H1 (cell line): ENCODE measurements around the gene ZNF292.

Experiments used
- BCL11A ChIP-seq, 2 experiments: IDR thresholded peaks; one replicate each; pipeline ENCODE4 v1.6.1; 2011; ENCODE audit warnings: low read depth in 2 of 2, low read length in 2 of 2, mild to moderate bottlenecking in 2 of 2
- CEBPB ChIP-seq: IDR thresholded peaks from 2 replicates; pipeline ENCODE4 v1.6.1; 2012; ENCODE audit warnings: low read depth, low read length
- CTCF ChIP-seq, 3 experiments: IDR thresholded peaks; 1 replicate in 2 of 3; 2 replicates in 1 of 3; pipeline versions ENCODE4 v1.5.1 to v1.6.1; 2011; ENCODE audit warnings: low read length in 3 of 3, mild to moderate bottlenecking in 3 of 3, inconsistent platforms in 2 of 3, low read depth in 1 of 3, moderate library complexity in 1 of 3; ENCODE audit not compliant: insufficient read depth in 1 of 3; ENCODE audit errors: control extremely low read depth in 1 of 3
- EZH2 ChIP-seq: fragments of 200-600 bp; sonication (generic); IDR thresholded peaks from 2 replicates; pipeline ENCODE4 v1.7.1; 2012; ENCODE audit warnings: low read depth, mild to moderate bottlenecking, moderate library complexity, low read length, inconsistent platforms; ENCODE audit not compliant: severe bottlenecking
- HDAC2 ChIP-seq, 2 experiments: fragments of 300-600 bp in 1 of 2; sonication (generic) in 1 of 2; IDR thresholded peaks; 2 replicates each; pipeline ENCODE4 v1.6.1; 2011 to 2012; ENCODE audit warnings: low read depth in 2 of 2, low read length in 2 of 2, mild to moderate bottlenecking in 2 of 2, moderate library complexity in 2 of 2, borderline replicate concordance in 1 of 2, inconsistent platforms in 1 of 2
- KDM1A ChIP-seq: fragments of 200-600, 300-600 bp; sonication (generic); IDR thresholded peaks from 2 replicates; pipeline ENCODE4 v1.7.1; 2016; ENCODE audit warnings: mild to moderate bottlenecking, low read length, borderline replicate concordance
- POLR2A ChIP-seq, 2 experiments: IDR thresholded peaks; 1 replicate in 1 of 2; 2 replicates in 1 of 2; pipeline ENCODE4 v1.6.1; 2011; ENCODE audit warnings: low read depth in 2 of 2, low read length in 2 of 2, mild to moderate bottlenecking in 2 of 2; ENCODE audit errors: control extremely low read depth in 1 of 2
- RXRA ChIP-seq: IDR thresholded peaks from 2 replicates; pipeline ENCODE4 v1.6.1; 2011; ENCODE audit warnings: low read depth, mild to moderate bottlenecking, low read length, moderate library complexity; ENCODE audit not compliant: insufficient read depth
- SP1 ChIP-seq: IDR thresholded peaks from 2 replicates; pipeline ENCODE4 v1.6.1; 2011; ENCODE audit warnings: low read depth, low read length
- SP2 ChIP-seq: IDR thresholded peaks from 2 replicates; pipeline ENCODE4 v1.6.1; 2012; ENCODE audit warnings: mild to moderate bottlenecking, low read length, inconsistent platforms
- SRF ChIP-seq: IDR thresholded peaks from 2 replicates; pipeline ENCODE4 v1.6.1; 2011; ENCODE audit warnings: mild to moderate bottlenecking, low read depth, low read length, moderate library complexity

- TF ChIP-seq SRF, result no peak
- TF ChIP-seq EZH2, result no peak
- no peak for TF ChIP-seq CTCF (IDR thresholded peaks at IDR 0.05; ENCODE audit: control extremely low read depth in 1 of 3, insufficient read depth in 1 of 3, low read depth in 1 of 3, low read length in 3 of 3)
- no peak for TF ChIP-seq KDM1A
- no peak for TF ChIP-seq SP1
- TF ChIP-seq CEBPB, result no peak
- no peak for TF ChIP-seq BCL11A (IDR thresholded peaks at IDR 0.05; ENCODE audit: low read depth in 2 of 2, low read length in 2 of 2)
- no peak for TF ChIP-seq HDAC2 (IDR thresholded peaks at IDR 0.05; ENCODE audit: borderline replicate concordance in 1 of 2, low read depth in 2 of 2, low read length in 2 of 2)
- TF ChIP-seq POLR2A (IDR thresholded peaks at IDR 0.05; ENCODE audit: control extremely low read depth in 1 of 2, low read depth in 2 of 2, low read length in 2 of 2), result no peak
- TF ChIP-seq SP2, result no peak
- no peak for TF ChIP-seq RXRA
Observed at GRCh38 chr6:87276624-87277023, 121.3 kb downstream of the ZNF292 start.
